ENCODE measurements around the gene POC1A.

DNA sequence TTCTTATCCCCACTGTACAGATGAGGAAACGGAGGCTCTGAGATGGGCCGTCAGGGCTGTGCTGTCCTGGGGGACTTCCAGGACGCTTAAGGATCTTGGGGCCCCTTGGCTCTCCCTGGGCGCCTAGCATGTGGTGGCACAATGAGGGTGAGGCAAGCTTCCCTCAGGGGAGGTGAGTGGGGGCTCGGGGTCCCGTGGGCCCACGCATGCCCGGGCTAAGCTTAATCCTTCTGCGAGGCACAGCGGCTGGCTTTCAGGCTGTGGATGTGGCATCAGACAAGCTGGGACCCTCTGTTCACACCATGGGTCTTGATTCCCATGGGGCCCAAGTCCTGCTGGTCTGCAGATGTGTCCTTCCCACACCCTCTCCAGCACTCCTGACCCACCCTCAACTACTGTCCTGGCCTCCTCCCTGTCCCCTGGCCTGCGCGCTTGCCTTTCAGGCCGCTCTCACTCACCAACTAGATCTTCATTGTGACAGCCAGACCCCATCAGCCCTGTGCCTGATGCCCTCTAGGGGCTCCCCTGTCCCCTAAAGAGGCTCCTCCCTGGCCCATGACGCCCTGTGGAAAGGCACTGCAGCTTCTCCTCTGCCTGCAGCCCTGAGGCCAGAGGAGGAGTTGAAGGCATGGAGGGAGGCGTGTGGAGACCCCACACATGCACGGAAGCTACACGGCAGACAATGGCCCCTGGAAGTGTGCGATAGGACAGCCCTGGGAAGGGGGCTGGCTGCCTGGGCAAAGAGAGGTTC is 109.2 kb downstream of the POC1A start:
- TF ChIP-seq, protein P1, sequence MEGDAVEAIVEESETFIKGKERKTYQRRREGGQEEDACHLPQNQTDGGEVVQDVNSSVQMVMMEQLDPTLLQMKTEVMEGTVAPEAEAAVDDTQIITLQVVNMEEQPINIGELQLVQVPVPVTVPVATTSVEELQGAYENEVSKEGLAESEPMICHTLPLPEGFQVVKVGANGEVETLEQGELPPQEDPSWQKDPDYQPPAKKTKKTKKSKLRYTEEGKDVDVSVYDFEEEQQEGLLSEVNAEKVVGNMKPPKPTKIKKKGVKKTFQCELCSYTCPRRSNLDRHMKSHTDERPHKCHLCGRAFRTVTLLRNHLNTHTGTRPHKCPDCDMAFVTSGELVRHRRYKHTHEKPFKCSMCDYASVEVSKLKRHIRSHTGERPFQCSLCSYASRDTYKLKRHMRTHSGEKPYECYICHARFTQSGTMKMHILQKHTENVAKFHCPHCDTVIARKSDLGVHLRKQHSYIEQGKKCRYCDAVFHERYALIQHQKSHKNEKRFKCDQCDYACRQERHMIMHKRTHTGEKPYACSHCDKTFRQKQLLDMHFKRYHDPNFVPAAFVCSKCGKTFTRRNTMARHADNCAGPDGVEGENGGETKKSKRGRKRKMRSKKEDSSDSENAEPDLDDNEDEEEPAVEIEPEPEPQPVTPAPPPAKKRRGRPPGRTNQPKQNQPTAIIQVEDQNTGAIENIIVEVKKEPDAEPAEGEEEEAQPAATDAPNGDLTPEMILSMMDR (IDR thresholded peaks at IDR 0.05; ENCODE audit: low read depth, low read length, poor library complexity, severe bottlenecking): peak; percentile 46
- no peak for TF ChIP-seq EZH2phosphoT487 (IDR thresholded peaks at IDR 0.05; ENCODE audit: borderline replicate concordance, low read length)
